ENCODE results near the gene KBTBD12.

DNA sequence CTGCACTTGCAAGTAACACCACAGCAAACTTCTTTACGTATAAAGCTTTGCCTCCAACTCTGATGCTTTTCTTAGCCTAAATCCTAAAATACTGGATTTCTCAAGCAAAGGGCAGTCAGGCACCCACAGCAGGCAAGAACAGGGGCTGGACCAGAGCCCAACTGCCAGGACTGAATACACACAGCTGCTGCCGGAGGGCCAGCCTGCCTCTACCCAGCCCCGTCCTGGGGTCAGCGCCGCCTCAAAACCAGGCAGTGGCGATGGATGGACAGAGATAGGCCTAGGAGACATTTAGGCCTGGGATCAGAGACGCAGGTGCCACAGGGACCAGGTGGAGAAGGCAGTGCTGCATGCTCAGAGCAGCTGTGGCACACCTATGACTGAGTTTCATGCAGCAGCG lies 89.6 kb downstream of the KBTBD12 start:
- TF ChIP-seq, protein P1, sequence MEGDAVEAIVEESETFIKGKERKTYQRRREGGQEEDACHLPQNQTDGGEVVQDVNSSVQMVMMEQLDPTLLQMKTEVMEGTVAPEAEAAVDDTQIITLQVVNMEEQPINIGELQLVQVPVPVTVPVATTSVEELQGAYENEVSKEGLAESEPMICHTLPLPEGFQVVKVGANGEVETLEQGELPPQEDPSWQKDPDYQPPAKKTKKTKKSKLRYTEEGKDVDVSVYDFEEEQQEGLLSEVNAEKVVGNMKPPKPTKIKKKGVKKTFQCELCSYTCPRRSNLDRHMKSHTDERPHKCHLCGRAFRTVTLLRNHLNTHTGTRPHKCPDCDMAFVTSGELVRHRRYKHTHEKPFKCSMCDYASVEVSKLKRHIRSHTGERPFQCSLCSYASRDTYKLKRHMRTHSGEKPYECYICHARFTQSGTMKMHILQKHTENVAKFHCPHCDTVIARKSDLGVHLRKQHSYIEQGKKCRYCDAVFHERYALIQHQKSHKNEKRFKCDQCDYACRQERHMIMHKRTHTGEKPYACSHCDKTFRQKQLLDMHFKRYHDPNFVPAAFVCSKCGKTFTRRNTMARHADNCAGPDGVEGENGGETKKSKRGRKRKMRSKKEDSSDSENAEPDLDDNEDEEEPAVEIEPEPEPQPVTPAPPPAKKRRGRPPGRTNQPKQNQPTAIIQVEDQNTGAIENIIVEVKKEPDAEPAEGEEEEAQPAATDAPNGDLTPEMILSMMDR (conservative IDR thresholded peaks at IDR 0.05 in 1 of 2, IDR thresholded peaks at IDR 0.05 in 1 of 2; ENCODE audit: low read depth in 1 of 2, low read length in 2 of 2), result no peak
- no peak for TF ChIP-seq EZH2 (IDR thresholded peaks at IDR 0.05; ENCODE audit: low read length, missing control alignments)

All from fibroblast of lung (primary cell).